D341Med (cell line): Measurements from ENCODE around the gene CAPN9.
"Not testable (repeated sequence)": the region's sequence is repeated elsewhere in the genome, so short reads cannot be mapped to it uniquely, and the experiment has no call there.

ENCODE experiments used
- DNase-seq: peaks from one replicate; pipeline ENCODE4 v3.0.0; 2012; ENCODE audit warnings: low spot score

Gene CAPN9

DNA sequence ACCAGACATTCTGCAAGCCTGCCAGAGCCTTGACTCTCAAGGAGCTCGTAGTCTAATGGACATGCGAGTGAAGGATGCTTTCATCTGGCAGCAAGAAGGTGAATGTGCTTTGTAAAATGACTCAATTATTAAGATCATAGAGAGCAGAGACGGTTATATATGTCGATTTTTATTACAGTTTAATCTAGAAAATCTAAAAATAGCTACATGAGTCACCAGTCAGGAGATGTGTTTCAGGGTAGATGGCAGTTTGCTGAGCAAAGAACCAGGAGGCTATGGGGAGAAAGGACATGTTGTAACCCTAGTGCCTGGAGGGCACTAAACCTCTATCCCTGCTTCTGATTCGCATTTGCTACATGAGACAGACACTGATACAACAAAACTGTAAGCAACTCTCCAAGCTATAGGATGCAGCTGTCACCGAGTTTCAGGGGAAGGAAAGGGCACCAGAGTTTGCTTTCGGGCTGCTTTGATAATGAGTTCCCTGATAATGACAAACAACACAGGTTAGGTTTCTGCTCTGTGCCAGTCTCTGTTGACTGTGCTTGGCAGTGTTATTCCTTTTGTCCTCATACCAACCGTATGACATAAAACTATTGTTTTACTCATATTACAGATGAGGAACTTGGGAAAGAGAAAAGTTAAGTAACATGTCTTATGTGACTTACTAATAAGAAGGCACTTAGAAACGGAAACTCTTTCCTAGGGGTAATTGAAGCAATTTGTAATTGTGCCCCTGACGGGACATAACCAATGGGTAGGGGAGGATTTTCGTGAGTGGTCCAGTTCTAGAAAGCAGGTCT, 77.9 kb downstream of the CAPN9 start:
- peak; percentile 8 for DNase-seq

GRCh38 chr1:230825761-230826160, 78.6 kb downstream of the CAPN9 start:
- peak; percentile 12 for DNase-seq

GRCh38 chr1:230826166-230826875, 79.1 kb downstream of the CAPN9 start:
- no peak for DNase-seq

DNA sequence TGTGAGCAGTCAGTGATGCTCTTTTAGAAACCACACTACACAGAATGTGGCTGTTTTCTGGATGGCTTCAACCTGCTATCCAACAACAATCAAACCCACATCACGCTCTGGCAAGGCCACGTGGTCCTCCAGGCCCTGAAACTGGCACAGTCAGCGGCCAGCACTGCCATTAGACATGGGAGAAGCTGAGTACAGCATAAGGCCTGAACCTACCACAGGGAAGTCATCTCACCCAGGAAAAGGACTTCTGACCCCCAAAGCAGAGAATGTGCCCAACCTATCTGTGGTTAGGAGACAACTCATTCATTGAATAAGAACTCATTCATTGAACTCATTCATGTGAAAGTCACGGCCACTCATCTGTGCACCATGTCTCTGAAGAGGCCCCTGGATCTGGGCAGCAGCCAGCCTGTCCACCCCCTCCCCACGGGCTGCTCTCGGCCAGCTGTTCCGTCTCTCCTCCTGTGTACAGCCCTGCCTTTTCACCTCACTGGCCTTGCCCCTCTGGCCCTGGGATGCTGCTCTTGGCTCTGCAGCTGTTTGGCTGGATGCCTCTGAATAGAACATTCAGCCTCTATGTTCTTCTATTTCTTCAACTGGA, 80.0 kb downstream of the CAPN9 start:
- DNase-seq, result peak; percentile 20

DNA sequence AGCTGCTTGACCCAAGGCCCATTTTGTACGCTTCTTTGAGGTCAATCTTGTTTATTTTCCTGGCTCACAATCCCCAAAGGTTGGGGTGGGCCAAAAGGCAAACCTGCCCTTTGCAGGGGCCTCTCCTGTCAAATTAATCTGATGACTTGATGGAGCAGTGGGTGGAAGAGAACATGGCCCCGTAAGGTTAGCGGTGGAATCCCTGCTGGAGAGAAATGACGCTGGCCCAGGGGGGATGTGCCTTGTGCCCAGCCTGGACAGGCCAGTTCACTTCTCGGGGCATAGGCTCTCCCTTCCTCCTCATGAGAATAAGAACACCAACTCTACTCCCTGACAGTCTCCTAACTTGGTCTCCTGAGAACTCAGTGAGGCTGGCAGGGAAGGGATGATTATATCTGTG, 80.6 kb downstream of the CAPN9 start:
- peak; percentile 15 for DNase-seq

GRCh38 chr1:230828421-230828820, 81.2 kb downstream of the CAPN9 start:
- DNase-seq, result peak; percentile 19

DNA sequence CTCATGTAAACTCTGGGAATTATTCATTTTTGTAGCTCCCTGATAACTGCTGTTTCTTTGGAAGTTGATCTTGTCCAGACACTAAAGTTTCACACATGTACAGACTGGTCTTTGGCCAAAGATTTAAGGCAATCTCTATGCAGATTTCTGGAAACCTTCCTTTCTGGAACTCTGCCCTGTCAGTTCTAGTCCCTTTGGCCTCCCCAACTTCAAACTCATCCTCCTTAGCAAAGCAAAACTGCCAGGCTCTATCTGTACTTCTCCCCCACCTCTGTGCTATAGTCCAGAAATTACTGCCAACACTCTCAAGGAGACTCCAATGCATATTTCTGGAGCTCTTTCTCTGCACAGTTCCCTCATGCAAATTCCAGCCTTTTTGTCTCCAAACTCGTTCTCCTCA, 84.6 kb downstream of the CAPN9 start:
- DNase-seq, result peak; percentile 4

- DNase-seq, result peak; percentile 5
Observed at GRCh38 chr1:230832476-230832875, 85.3 kb downstream of the CAPN9 start.

DNA sequence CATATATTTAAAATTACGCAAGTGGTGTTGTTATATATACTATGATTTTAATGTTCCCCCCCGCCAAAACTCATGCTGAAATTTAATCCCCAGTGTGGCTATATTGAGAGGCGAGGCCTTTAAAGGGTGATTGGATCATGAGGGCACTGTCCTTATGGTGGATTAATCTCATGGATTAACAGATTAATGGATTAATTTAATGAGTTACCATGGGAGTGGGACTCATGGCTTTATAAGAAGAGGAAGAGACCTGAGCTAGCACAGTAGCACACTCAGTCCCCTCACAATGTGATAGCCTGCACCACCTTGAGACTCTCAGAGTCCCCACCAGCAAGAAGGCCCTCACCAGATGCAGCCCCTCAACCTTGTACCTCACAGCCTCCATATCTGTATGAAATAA, 86.3 kb downstream of the CAPN9 start:
- peak; percentile 55 for DNase-seq

- peak; percentile 12 for DNase-seq
Observed at GRCh38 chr1:230834292-230834691, 87.1 kb downstream of the CAPN9 start.

DNA sequence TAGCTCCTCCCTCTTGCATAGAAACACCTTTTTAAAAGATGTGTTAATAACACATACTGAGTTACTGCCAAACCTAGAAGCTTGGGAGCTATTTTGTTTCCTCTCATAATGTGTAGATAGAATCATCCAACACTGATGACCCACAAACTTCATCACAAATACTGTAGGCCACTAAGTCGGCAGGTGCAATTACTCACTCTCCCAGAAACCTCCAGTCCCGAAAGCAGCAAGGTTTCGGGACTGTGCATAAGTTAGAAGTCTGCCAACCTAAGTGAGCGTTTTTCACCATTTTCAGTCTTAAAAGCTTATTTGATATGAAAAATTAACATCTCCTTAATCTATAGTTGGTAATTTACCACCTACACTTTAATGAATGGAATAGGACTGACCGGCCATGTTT, 89.2 kb downstream of the CAPN9 start:
- peak; percentile 3 for DNase-seq

GRCh38 chr1:230836793-230837192, 89.6 kb downstream of the CAPN9 start:
- no peak for DNase-seq

GRCh38 chr1:230839173-230839572, 92.0 kb downstream of the CAPN9 start:
- DNase-seq, result no peak

GRCh38 chr1:230842801-230843200, 95.6 kb downstream of the CAPN9 start:
- DNase-seq, result no peak

DNA sequence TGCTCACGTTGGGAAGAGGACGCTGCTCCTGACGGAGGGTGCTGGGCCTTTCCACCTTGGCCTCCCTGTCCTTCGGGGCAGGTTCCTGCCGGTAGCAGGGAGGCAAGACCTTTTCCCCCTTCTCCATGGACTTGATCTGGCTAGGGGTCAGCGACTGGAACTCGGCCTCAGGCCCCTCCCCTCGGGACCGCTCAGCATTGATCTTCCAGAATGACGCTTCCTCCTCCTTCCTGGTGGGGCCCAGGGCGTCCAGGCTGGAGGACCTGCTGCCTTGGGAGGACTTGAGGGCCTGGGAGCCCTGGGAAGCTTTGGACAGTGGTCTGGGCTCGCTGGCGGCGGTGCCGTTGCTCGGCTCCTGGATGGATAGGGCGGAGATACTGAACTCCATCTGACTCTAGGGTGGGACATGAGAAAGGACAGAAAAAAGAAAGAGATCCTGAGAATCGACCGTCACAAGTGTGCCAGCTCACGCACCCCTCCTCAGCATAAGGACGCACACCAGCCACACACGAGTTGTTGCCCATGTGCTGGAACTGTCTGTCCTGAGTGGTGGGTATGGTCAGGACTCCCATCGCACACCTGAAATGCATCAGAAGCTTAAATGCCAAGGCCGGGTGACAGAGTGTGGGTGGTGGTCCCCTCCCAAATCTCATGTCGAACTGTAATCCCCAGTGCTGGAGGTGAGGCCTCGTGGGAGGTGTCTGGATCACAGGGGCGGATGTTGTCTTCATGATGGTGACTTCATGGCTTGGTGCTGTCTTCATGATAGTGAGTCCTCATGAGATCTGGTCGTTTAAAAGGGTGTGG, 96.5 kb downstream of the CAPN9 start:
- DNase-seq, result no peak

GRCh38 chr1:230844561-230844960, 97.4 kb downstream of the CAPN9 start:
- no peak for DNase-seq

GRCh38 chr1:230845184-230845583, 98.0 kb downstream of the CAPN9 start:
- DNase-seq, result not testable (repeated sequence)

- DNase-seq, result no peak
Observed at GRCh38 chr1:230848235-230848634, 101.0 kb downstream of the CAPN9 start.

DNA sequence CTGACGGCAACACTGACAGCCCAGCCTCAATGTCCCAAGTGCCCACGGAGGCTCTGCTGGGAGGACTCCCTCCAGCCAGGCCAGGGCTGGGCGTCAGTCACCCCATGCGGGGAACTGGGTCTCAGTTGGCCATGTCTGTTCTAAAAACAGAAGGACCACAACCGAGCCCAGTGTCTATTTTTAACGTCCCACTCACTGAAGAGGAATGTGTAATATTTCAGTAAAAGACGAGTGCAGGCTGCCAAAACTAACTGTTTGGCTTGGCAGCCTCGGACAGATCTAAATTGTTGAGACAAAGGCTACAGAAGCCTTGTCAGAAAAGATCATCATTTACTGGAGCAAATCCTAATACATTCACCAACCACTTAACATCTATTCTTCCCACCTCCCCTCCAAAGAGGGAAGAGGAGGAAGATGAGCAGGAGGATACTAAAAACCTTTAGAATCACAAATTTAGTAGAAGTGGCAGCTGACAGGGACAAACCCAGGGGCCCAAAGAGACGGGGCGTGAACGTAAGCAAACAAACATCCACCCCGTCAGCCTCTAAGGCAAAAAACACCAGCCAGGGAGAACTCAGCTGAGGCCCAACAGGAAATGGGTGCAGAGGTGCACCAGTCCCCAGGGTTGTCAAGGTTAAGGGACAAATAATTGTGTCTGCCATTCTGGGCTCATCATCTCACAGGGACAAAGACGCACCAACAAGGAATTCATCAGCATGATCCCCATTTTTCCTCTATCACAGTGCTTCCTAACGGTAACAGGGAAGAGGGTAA, 102.5 kb downstream of the CAPN9 start:
- no peak for DNase-seq

- no peak for DNase-seq
Observed at GRCh38 chr1:230850547-230850946, 103.4 kb downstream of the CAPN9 start.

DNA sequence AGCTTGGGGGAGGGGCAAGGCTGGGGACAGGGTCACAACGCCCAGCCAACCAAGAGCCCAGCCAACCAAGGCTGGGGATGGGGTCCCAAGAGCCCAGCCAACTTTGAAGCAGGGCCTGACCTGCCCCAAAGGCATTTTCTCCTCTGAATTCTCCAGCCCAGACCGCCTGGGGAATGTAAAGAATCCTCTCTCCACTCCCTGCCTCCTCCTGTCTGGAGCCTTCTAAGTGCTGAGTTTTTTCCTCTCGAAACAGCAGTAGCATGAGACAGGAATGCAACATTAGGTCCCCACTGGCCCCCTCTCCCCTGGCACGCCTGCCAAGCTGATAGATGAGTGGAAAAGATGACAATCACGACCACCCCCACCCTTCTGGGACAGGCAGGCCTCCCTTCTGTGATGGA, 104.1 kb downstream of the CAPN9 start:
- DNase-seq, result no peak
